WI38 (cell line): Measurements from ENCODE around the gene KCNA10.
"Not testable (repeated sequence)": the region's sequence is repeated elsewhere in the genome, so short reads cannot be mapped to it uniquely, and the experiment has no call there.

Source experiments
- H3K4me3 ChIP-seq: 2 replicates; pipeline ENCODE4 v1.5.1; 2011; ENCODE audit warnings: low read depth, mild to moderate bottlenecking, control low read depth, low read length
- TF ChIP-seq, protein P1 (sequence below): IDR thresholded peaks from 2 replicates; pipeline ENCODE4 v1.5.1; 2012; ENCODE audit warnings: low read depth, mild to moderate bottlenecking, control low read depth, low read length

The KCNA10 gene

DNA sequence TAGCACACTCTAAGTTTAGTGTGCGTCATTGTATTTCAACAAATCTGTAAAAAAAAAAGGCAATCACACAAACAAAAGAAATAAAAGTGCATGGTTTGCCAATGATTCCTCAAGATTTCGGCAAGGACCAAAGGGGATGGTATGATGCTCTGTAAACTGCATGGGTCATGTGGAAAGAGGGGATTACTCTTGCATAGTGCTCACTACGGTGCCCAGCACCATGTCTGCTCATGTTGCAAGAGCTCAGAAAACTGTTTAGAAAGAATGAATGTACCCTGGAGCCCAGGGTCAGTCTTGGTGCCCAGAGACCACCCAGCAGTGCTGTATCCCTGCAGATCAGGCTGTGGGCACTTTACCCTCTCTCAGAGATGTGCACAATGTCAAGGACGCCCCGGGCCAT is 3.6 kb upstream of the KCNA10 start:
- TF ChIP-seq, protein P1, sequence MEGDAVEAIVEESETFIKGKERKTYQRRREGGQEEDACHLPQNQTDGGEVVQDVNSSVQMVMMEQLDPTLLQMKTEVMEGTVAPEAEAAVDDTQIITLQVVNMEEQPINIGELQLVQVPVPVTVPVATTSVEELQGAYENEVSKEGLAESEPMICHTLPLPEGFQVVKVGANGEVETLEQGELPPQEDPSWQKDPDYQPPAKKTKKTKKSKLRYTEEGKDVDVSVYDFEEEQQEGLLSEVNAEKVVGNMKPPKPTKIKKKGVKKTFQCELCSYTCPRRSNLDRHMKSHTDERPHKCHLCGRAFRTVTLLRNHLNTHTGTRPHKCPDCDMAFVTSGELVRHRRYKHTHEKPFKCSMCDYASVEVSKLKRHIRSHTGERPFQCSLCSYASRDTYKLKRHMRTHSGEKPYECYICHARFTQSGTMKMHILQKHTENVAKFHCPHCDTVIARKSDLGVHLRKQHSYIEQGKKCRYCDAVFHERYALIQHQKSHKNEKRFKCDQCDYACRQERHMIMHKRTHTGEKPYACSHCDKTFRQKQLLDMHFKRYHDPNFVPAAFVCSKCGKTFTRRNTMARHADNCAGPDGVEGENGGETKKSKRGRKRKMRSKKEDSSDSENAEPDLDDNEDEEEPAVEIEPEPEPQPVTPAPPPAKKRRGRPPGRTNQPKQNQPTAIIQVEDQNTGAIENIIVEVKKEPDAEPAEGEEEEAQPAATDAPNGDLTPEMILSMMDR: no peak
- no peak overlapping the region for H3K4me3 ChIP-seq

GRCh38 chr1:110520827-110521226 is 1.9 kb upstream of the KCNA10 start:
- H3K4me3 ChIP-seq: no peak overlapping the region
- TF ChIP-seq, protein P1: no peak

- no peak overlapping the region for H3K4me3 ChIP-seq
- TF ChIP-seq, protein P1: no peak
Measured at GRCh38 chr1:110515891-110516290, 3.1 kb downstream of the KCNA10 start.

DNA sequence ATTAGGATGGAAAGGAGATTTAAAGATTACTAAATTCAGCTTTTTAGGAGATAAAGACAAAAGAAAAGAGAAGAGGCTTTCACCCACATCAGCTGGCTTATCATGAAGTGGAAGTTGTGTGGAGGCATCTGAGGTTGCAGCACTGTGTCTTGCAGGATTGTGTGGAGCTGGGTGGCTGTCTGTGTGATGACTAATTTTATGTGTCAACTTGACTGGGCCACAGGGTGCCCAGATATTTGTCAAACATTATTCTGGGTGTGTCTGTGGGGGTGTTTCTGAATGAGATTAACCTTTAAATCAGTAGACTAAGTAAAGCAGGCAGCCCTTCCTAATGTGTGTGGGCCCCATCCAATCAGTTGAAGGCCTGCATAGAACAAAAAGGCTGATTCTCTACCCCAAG is 3.9 kb downstream of the KCNA10 start:
- TF ChIP-seq, protein P1: no peak
- H3K4me3 ChIP-seq: no peak overlapping the region

GRCh38 chr1:110513511-110513910 is 5.5 kb downstream of the KCNA10 start:
- TF ChIP-seq, protein P1: no peak

DNA sequence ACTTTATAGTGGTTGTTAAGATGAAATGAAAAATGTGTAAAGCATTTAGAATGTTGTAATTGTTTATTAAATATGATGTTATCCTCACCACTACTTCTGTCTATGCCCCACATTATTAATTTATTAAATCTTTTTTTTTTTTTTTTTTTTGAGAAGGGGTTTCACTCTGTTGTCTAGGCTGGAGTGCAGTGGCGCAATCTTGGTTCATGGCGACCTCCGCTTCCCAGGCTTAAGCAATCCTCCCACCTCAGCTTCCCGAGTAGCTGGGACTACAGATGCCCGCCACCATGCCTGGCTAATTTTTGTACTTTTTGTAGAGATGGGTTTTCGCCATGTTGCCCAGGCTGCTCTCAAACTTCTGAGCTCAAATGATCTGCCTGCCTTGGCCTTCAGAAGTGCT is 7.5 kb downstream of the KCNA10 start:
- TF ChIP-seq, protein P1: no peak
- H3K4me3 ChIP-seq: no peak overlapping the region

More at GRCh38 chr1:110513511-110513910, 5.5 kb downstream of the KCNA10 start:
- H3K4me3 ChIP-seq: no peak overlapping the region

DNA sequence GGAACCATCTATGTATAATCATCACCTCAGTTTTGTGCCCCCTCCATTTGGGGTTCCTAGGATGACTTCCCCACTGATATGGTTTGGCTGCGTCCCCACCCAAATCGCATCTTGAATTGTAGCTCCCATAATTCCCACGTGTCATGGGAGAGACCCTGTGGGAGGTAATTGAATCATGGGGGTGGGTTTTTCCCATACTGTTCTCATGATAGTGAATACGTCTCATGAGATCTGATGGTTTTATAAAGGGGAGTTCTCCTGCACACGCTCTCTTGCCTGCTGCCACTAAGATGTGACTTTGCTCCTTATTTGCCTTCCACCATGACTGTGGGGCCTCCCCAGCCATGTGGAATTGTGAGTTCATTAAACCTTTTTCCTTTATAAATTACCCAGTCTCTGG is 8.1 kb downstream of the KCNA10 start:
- H3K4me3 ChIP-seq: not testable (repeated sequence)

GRCh38 chr1:110509655-110510054 is 9.3 kb downstream of the KCNA10 start:
- TF ChIP-seq, protein P1: no peak
- H3K4me3 ChIP-seq: no peak overlapping the region
